ENCODE results near the gene AP4B1. TPM values are rescaled to one million over a fixed set of nuclear protein-coding genes. Genes with fewer than 3 reads are reported as not detected.

Gene AP4B1
- polyA plus RNA-seq: 7.1 and 8.8 TPM in 2 replicates

GRCh38 chr1:113904674-113905434, at the start of gene AP4B1, which contains the start of gene DCLRE1B:
AP4B1 (minus strand) TSS chr1:113904799; CDS start chr1:113904717, 82 bp downstream.
DCLRE1B (plus strand) TSS chr1:113905326; CDS start chr1:113905587, 261 bp downstream.

DNA sequence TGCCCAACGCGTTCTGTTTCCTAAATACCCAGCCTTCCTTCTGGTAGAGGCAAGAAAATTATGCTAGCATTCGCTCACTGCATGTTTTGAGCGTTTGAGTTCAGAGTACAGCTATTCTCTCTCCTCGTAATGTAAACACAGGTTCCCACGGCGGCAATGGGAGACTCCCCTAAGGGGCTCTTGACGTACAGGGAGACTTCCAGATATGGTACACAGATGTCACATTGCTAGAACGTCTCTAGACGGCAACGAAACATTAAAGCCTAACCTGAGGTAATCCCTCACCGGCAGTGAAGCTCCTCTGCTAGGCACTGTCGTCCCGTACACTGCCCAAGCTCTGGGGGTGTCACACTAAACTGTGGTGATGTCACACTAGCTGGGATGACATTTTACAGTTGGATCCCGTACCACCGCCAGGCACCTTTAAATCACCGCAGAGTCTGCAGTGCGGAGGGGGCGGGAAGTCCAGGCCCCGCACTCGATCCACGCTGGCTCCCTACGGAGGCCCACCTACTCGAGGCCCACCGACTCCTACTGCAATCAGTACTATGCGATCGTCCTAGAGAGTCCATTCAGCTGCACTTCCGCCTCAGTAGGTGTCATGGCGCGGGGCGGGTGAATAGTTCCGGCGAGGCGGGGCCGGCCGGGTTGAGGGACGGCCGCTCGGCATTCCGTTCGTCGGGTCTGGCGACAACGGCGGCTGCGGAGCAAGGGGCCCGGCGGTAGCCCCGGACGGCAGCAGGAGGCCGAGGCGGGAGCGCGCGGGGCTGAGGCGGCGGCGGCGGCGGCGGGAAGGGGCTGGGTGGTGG, 24.5 kb upstream of the AP4B1 start, which contains the start of gene HIPK1:
TSS of gene HIPK1 (plus strand) at position 384 of the 809 bp plus-strand sequence.

DNA sequence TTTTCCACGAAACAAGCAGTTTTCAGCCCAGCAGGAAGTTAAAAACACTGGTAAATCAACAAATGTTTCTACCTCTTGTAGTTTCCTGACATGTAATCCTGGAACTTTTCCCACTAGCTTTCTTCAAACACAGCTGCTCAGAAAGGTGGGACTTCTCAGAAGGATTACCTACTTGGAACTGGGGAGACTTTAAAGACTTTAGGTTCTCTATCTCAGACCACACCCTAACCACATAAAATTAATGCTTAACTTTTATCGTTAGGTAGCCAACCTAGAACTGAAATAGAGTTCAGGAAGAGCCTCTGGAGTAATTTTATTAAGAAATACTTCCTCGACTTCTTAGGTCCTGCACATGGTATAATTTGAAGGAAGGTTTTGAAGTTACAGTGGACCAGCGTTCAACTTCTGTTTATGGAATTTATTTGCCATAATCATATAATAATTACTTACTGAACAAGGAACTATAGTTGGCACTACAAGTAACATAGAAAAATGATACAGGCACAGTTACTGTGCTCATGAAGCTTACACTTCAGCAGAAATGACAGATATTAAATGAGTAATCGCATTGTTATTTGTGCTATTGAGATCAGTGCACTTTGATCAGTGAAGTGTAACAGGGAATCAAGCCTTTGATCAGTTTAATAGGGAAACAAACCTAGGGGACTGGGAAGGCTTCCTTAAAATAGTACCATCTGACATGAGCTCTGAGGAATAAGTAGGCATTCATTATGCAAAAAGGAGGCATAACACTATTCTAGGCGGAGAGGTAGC, 17.0 kb downstream of the AP4B1 start, which contains the start of gene BCL2L15:
TSS of gene BCL2L15 (minus strand) at position 180 of the 774 bp plus-strand sequence. CDS start 206 bp downstream, outside the sequence.

GRCh38 chr1:113871597-113872113, 32.9 kb downstream of the AP4B1 start, which contains the start of gene PTPN22:
PTPN22 (minus strand) TSS chr1:113871712.

Other genes starting within 250 kb of the AP4B1 start
- gene PHTF1, start 145.3 kb downstream of the AP4B1 start, polyA plus RNA-seq: 57.5 and 69.8 TPM in 2 replicates
- 16.4 and 22.3 TPM in 2 replicates for gene RSBN1, start 92.3 kb downstream of the AP4B1 start, polyA plus RNA-seq
- gene PTPN22, start 33.1 kb downstream of the AP4B1 start, polyA plus RNA-seq: 0.58 and 2.0 TPM in 2 replicates
- not detected in 2 replicates for gene BCL2L15, start 17.2 kb downstream of the AP4B1 start, polyA plus RNA-seq
- gene DCLRE1B, start 527 bp upstream of the AP4B1 start, polyA plus RNA-seq: 0.08 and 1.8 TPM in 2 replicates
- gene HIPK1, start 24.5 kb upstream of the AP4B1 start, polyA plus RNA-seq: 14.2 and 19.4 TPM in 2 replicates
- gene OLFML3, start 74.7 kb upstream of the AP4B1 start, polyA plus RNA-seq: 0.50 TPM in 1 of 2 replicates, not detected in the other
- 0.48 TPM in 1 of 2 replicates, not detected in the other for gene SYT6, start 249.1 kb upstream of the AP4B1 start, polyA plus RNA-seq